ENCODE results near the gene PTGS1.
A peak's percentile ranks its signal among the peaks of the same experiment; 100 is the strongest.
"Not testable (repeated sequence)": the region's sequence is repeated elsewhere in the genome, so short reads cannot be mapped to it uniquely, and the experiment has no call there.

Gene PTGS1

DNA sequence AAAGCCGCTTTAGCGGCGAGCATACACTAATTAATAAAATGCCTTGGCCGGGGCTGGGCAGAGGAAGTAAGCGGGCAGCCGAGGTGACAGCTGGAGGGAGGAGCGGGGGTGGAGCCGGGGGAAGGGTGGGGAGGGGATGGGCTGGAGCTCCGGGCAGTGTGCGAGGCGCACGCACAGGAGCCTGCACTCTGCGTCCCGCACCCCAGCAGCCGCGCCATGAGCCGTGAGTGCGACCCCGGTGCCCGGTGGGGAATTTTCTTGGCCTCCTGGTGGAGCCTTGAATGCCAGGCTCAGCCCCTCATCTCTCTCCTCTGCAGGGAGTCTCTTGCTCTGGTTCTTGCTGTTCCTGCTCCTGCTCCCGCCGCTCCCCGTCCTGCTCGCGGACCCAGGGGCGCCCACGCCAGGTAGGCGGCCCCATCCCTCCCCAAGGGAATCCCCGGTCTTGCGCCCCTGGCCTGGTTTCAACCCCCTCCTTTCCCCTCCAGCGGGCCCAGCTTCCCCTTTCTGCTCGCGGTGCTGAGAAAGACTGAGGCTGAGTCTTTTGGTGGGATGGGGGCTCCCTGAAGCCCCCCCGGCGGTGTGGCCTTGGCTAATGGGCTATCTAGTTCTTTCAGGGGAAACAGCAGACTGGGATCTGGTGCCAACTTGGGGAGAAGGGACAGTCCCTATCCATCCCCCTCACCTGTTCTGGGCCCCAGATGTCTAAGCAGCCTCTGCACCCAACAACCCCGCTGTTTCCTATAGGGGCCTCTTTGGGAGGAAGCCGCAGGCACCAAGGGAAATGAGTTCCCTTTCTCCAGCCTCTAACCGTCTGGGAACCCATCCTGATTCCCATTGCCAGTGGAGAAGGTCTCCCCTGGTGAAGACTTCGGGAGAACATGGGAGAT is at the start of gene PTGS1:
TSS of gene PTGS1 (plus strand) at position 156 of the 887 bp plus-strand sequence. CDS start at position 217, 61 bp downstream.
- peak; percentile 69 for ATAC-seq
- Mint-ChIP-seq H3K4me3 (peak within 1 kb of the TSS; percentile 62), H3K4me1 (peaks cover 14% of the 10 kb centered on the region), H3K27ac (no peak within 1 kb of the TSS), H3K9me3 (no peaks in the 10 kb centered on the region), H3K36me3 (no peaks in the 10 kb centered on the region)
- DNase-seq (ENCODE audit: low spot score in 2 of 2), result no peak

DNA sequence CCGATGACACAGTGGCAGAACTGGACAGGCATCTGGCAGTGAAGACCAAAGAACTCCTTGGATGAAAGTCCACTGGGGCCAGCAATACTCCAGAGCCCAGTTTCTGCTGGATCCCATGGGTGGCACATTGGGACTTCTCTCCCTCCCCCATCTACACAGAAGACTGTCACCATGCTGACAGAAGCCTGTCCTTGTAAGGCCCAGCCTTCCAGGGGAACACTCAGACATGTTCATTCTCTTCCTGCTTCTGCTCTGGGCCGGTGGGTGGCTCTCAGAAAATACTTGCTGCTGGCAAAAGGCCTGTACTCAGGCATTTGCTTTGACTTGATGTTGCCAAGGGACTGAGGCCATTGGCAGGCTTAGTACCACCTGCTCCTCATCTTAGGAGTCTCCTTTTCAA is 48.3 kb upstream of the PTGS1 start:
- no peak overlapping the region for H3K4me3 Mint-ChIP-seq
- H3K27ac Mint-ChIP-seq, result no peak overlapping the region
- H3K36me3 Mint-ChIP-seq, result peaks cover 51% of the 10 kb centered on the region
- no peaks in the 10 kb centered on the region for H3K9me3 Mint-ChIP-seq
- ATAC-seq (no peak), DNase-seq (ENCODE audit: low spot score in 2 of 2) (no peak)
- no peaks in the 10 kb centered on the region for H3K4me1 Mint-ChIP-seq

DNA sequence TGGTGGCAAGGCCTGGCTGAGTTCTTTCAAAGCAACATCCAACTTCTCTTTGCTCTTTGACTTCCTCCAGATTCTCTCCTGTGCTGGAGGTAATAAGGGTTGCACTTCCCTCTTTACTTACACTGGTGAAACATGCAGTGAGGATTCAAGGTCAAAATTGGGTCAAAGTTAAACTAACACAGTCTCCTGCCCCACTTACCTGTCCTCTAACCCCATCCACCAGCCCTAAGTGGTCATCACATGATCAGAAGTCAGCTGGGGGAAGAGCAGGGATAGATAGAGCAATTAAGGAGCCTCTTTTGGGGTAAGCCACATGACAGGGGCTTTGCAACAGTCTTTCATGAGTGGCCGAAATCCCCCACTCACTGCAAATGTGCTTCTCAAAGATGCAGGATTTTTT is 46.2 kb upstream of the PTGS1 start:
- H3K4me1 Mint-ChIP-seq; DNase-seq (ENCODE audit: low spot score in 2 of 2); H3K9me3 Mint-ChIP-seq; H3K4me3 Mint-ChIP-seq; ATAC-seq: not testable (repeated sequence)
- Mint-ChIP-seq H3K27ac (peak overlapping the region; percentile 53), H3K36me3 (peaks cover 56% of the 10 kb centered on the region)

DNA sequence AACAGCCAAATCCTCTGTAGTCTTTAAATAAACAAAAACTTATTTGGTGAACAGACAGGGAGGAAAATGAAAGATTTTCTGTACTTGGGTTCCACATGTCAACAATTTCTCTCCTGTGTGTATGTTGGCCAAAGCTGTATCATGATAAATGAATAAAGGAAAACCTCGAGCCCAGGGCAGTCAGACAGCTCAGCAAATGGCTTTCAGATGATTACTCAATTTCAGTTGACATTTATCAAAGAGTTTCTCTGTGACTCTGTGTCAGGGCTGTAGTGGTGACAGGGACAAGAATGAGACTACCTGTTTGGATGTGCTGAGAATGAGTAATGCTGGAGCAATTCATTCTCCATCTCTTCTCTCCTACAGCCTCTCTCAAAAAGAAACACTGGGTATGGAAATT is 45.7 kb upstream of the PTGS1 start:
- peak; percentile 80 for ATAC-seq

DNA sequence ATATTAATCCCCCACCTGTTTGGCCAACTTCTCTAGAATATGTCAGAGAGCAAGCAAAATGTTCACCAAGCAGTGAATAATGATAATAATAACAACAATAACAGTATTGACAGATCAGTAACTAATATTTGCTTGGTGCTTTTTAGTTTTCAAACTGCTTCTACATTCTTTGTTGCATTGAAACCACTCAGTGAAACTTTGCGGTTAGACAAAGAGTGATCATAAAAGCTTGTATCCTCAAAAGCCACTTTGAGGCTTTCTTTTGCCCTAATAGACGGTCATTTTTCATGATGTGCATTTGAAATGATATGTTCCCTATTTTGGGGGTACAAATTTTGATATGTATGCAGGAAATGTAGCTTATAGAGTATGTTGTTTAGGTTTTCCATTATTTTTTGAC is 43.6 kb upstream of the PTGS1 start:
- Mint-ChIP-seq H3K36me3 (peaks cover 43% of the 10 kb centered on the region), H3K4me1 (no peaks in the 10 kb centered on the region), H3K9me3 (no peaks in the 10 kb centered on the region), H3K4me3 (no peak overlapping the region), H3K27ac (no peak overlapping the region)
- DNase-seq (ENCODE audit: low spot score in 2 of 2) (no peak), ATAC-seq (no peak)

More for the DNA sequence above, 45.7 kb upstream of the PTGS1 start:
- Mint-ChIP-seq H3K9me3 (no peaks in the 10 kb centered on the region), H3K27ac (no peak overlapping the region), H3K36me3 (peaks cover 54% of the 10 kb centered on the region), H3K4me3 (no peak overlapping the region), H3K4me1 (no peaks in the 10 kb centered on the region)
- DNase-seq (ENCODE audit: low spot score in 2 of 2), result no peak

DNA sequence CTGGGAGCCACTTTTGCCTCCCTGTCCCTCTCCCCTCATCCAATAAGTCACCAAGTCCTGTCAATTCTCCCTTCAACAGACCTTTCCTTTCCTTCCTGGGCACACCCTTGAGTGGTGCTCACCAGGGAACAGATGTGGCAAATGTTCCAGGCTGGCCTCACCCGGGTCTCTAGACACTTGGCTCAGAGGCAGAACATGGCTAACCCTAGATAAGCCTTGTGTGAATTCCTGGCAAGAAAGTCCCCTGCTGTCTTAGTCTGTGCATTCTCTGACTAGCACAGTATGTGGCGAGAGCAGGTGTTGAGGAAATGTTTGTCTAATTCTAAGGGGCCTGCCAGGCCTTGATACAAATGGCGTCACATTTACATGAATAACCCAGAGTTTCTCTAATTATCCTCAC is 41.2 kb upstream of the PTGS1 start:
- H3K27ac Mint-ChIP-seq, result no peak overlapping the region
- peaks cover 19% of the 10 kb centered on the region for H3K36me3 Mint-ChIP-seq
- H3K9me3 Mint-ChIP-seq, result no peaks in the 10 kb centered on the region
- H3K4me1 Mint-ChIP-seq, result no peaks in the 10 kb centered on the region
- DNase-seq (ENCODE audit: low spot score in 2 of 2) (no peak), ATAC-seq (no peak)
- no peak overlapping the region for H3K4me3 Mint-ChIP-seq

DNA sequence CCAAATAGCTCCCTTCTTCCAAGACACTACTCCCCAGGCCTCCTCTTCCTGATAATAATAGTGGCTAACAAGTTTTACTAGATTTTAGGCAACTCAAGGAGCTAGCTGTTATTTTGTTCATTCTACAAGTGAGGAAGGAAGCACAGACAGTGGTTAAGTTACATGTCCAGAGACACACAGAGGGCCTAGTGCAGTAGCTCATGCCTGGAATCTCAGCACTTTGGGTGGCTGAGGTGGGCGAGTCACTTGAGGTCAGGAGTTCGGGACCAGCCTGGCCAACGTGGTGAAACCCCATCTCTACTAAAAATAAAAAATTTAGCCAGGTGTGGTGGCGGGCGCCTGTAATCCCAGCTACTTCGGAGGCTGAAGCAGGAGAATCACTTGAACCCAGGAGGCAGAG is 40.4 kb upstream of the PTGS1 start:
- DNase-seq (ENCODE audit: low spot score in 2 of 2); H3K27ac Mint-ChIP-seq; H3K9me3 Mint-ChIP-seq; H3K4me1 Mint-ChIP-seq; ATAC-seq; H3K4me3 Mint-ChIP-seq: not testable (repeated sequence)
- peaks cover 17% of the 10 kb centered on the region for H3K36me3 Mint-ChIP-seq

DNA sequence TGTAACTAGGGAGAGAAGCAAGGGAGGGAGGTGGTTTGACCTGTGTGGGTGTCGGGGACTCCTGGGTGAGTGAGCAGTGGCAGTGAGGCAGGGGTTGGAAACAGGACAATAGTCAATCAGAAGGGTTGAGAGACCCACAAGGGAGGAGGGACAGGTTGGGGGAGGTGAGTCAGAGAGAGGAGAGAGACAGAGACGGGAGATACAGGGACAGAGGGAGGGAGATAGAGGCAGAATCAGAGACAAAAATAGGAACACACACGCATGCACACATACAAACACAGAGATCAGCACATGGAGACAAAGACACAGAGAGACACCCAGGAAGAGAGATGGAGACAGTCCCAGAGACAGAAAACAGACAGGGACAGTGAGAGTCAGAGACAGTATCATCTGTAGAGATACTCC is 39.3 kb upstream of the PTGS1 start:
- no peak for ATAC-seq
- H3K9me3 Mint-ChIP-seq, result no peaks in the 10 kb centered on the region
- H3K27ac Mint-ChIP-seq, result peak overlapping the region; percentile 0
- peaks cover 12% of the 10 kb centered on the region for H3K36me3 Mint-ChIP-seq
- no peak overlapping the region for H3K4me3 Mint-ChIP-seq
- no peaks in the 10 kb centered on the region for H3K4me1 Mint-ChIP-seq
- no peak for DNase-seq (ENCODE audit: low spot score in 2 of 2)

DNA sequence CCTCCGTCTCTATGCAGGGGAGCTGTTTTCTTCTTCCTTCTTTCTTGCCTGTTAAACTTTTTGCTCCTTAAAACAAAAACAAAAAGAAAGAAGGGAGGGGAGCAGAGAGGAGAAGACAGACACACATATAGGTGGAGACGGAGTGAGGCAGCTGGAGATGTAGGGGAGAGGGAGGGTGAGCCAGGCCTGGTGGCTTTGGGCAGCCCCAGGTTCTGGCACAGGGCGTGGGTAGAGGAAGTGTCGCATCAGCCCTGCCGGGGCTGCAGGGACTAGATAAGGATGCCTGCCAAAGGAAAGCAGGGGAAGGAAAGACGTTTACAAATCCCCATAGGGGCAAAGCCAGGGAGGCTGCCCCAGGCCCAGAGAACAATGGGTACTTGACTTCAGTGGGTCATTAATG is 38.7 kb upstream of the PTGS1 start:
- H3K4me3 Mint-ChIP-seq, result no peak overlapping the region
- H3K4me1 Mint-ChIP-seq, result no peaks in the 10 kb centered on the region
- no peaks in the 10 kb centered on the region for H3K9me3 Mint-ChIP-seq
- no peak for DNase-seq (ENCODE audit: low spot score in 2 of 2)
- no peak for ATAC-seq
- peak overlapping the region; percentile 0 for H3K27ac Mint-ChIP-seq
- peaks cover 12% of the 10 kb centered on the region for H3K36me3 Mint-ChIP-seq

DNA sequence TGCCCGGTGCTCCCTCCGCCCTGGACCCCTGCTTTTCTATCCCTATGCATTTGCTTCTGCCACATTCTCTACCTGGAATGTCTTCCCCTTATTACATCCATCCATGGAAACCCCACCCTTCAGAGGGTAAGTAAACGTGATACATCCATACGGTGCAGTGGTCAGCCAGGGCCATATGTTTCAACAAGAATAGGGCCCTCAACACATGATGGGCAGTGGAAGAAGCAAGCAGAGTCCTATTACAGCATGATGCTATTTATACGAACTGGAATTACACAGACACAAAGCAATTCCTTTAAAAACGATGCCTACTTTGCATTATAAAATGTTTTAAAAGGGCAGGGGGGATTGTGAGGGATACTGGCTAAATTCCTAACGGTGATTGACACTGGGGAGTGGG is 38.2 kb upstream of the PTGS1 start:
- Mint-ChIP-seq H3K9me3 (no peaks in the 10 kb centered on the region), H3K4me1 (no peaks in the 10 kb centered on the region), H3K4me3 (no peak overlapping the region), H3K27ac (no peak overlapping the region), H3K36me3 (peaks cover 12% of the 10 kb centered on the region)
- DNase-seq (ENCODE audit: low spot score in 2 of 2) (no peak), ATAC-seq (no peak)

DNA sequence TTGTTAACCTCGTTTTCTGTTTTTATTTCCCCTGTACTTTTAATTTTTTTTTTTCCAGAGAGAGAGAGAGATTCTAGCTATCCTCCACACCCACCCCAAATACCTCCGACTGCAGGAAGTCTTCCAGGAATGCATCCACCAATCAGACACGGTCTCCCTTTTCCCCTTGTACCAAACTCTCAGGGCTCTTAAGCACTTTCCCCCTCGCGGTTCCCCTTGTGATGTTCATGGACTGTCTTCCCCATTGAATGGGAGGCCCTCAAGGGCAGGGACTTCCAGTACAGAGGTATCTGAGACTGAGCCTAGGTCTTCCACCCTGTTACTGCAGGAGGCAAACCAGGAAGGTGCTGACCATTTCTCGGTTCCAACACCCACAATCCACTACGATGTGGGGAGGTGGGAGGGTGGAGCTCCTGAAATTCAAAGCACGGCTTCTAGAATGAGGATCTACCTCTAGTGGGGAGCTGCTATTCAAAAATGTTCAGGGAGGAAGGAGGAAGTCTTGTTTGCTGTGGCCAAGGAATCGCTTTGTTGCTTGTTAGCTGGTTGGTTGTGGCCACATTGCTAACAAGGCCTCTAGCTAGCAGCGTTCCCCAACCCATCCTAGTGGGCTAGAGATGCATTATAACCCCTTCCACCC is 37.5 kb upstream of the PTGS1 start:
- no peaks in the 10 kb centered on the region for H3K4me1 Mint-ChIP-seq
- no peak for ATAC-seq
- no peak overlapping the region for H3K4me3 Mint-ChIP-seq
- no peaks in the 10 kb centered on the region for H3K9me3 Mint-ChIP-seq
- no peak for DNase-seq (ENCODE audit: low spot score in 2 of 2)
- peaks cover 7% of the 10 kb centered on the region for H3K36me3 Mint-ChIP-seq
- no peak overlapping the region for H3K27ac Mint-ChIP-seq

DNA sequence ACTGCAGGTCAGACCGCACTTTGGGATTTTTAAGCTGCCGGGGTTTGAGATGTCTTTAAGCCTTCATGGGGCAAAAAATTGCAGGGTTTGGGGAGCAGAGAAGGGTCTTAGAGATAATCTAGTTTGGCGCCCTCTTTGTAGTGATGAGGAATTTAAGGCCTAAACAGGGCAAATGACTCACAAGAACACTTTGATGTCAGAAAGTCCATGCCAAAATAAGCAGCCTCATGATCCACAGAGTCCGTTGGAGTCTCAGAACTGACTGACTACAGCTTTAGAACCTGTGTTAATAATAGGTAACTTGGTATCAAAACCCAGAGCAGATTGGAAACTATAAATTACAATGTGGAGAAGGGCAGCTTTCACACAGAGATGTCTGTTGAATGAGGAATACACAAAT is 35.9 kb upstream of the PTGS1 start:
- Mint-ChIP-seq H3K9me3 (no peaks in the 10 kb centered on the region), H3K36me3 (no peaks in the 10 kb centered on the region), H3K4me3 (no peak overlapping the region), H3K27ac (no peak overlapping the region), H3K4me1 (no peaks in the 10 kb centered on the region)
- DNase-seq (ENCODE audit: low spot score in 2 of 2), result no peak
- ATAC-seq, result no peak

DNA sequence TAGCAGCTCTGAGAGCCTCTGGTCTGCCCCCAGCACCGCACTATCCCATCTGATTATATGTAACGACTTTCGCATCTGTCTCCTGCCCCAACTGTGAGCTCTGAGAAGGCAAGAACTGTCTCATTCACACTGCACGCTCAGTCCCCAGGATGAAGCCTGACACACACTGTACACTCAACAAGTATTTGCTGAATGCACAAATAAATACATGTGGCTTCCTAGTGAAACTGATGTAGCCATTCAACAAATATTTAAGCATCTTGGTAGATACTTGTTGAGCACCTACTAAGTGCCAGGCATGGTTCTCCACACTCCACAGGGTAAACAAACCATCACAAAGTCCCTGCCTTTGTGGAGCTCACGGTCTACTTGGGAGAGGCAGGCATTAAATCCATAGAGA is 34.6 kb upstream of the PTGS1 start:
- no peak for ATAC-seq
- DNase-seq (ENCODE audit: low spot score in 2 of 2), result no peak
- H3K9me3 Mint-ChIP-seq, result no peaks in the 10 kb centered on the region
- no peaks in the 10 kb centered on the region for H3K36me3 Mint-ChIP-seq
- H3K27ac Mint-ChIP-seq, result no peak overlapping the region
- H3K4me3 Mint-ChIP-seq, result no peak overlapping the region
- no peaks in the 10 kb centered on the region for H3K4me1 Mint-ChIP-seq

DNA sequence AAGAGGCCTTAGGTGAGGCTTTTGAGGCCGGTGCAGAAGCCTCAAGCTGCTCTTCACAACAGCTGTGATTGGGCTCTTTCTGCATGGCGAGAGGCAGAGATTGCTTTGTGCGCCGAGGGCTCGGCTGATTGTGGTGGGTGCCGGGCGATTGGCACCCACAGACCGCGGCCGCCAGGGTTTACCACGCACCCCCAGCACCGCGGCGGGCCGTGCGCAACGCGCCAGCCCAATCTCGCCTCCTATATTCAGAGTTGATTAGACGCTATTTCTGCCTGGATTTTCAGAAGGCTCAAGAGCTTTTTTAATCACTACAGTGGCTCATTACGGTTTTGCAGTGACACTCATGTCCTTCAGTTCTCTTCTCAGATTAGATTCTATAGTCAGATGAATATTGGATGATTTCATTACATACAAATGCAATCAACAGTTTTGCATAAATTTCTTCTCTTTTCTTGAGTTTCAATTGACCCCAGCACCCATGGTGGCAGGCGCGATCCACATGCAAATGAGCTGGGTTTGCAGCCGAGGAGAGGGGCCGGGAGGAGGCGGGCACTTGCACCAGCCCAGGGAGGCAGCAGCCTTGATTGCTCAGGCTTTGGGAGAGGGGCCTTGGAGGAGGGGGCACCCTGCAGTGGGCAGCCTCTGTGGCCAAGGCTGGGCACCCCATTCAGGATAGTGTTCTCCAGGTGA is 33.8 kb upstream of the PTGS1 start:
- H3K9me3 Mint-ChIP-seq, result no peaks in the 10 kb centered on the region
- H3K4me1 Mint-ChIP-seq, result no peaks in the 10 kb centered on the region
- no peak overlapping the region for H3K27ac Mint-ChIP-seq
- H3K4me3 Mint-ChIP-seq, result no peak overlapping the region
- ATAC-seq (no peak), DNase-seq (ENCODE audit: low spot score in 2 of 2) (no peak)
- no peaks in the 10 kb centered on the region for H3K36me3 Mint-ChIP-seq

DNA sequence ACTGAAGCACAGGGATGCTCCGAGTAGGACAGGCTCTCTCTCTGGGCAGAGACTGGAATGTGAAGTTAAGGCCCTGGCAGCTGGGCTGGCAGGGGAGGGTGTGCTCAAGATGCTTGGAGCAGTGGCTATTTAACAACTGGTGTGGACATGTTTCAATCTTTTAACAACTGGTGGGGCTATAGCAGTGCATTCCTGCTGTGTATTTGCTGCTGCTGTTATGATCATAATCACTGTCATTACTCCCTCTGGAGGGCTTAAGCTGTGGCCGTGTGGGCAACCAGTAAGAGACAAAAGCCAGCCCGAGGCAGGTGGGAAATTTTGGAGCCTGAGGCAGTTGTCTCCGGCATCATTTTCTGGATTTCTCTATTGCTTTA is 33.3 kb upstream of the PTGS1 start:
- ATAC-seq (no peak), DNase-seq (ENCODE audit: low spot score in 2 of 2) (no peak)
- Mint-ChIP-seq H3K27ac (no peak overlapping the region), H3K4me3 (no peak overlapping the region), H3K9me3 (no peaks in the 10 kb centered on the region), H3K4me1 (no peaks in the 10 kb centered on the region), H3K36me3 (no peaks in the 10 kb centered on the region)

DNA sequence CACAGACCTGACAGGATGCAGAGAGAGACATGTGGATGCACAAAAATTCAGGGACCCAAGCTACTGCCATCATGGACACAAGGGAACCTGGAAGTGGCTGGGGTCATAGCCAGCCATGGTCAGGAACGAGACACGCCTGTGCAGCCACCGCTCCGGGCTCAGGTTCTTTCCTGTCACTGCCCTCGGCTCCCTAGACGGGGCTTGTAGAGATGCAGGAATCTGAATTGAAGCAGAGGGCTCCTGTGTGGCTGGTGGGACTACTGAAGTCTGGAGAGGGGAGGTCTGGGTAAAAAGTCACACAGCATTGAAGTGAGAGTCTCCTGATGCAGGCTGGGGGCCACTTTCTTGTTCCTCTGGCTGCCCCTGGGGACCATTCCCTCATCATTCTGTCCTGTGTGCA is 32.3 kb upstream of the PTGS1 start:
- no peaks in the 10 kb centered on the region for H3K9me3 Mint-ChIP-seq
- DNase-seq (ENCODE audit: low spot score in 2 of 2) (no peak), ATAC-seq (no peak)
- no peak overlapping the region for H3K27ac Mint-ChIP-seq
- H3K36me3 Mint-ChIP-seq, result no peaks in the 10 kb centered on the region
- H3K4me1 Mint-ChIP-seq, result no peaks in the 10 kb centered on the region
- H3K4me3 Mint-ChIP-seq, result no peak overlapping the region

All from stimulated activated effector memory CD8-positive, alpha-beta T cell treated with anti-CD3 and anti-CD28 coated beads, Interleukin-12 subunit alpha, Interleukin-12 subunit beta, amount 100 ng/mL, for 72 hours (primary cell).